SH-SY5Y (cell line): ENCODE measurements around the gene MAPK11.

Experiments used
- GATA2 ChIP-seq: IDR thresholded peaks from 2 replicates; pipeline ENCODE4 v1.6.1; 2011; ENCODE audit warnings: mild to moderate bottlenecking, low read depth, low read length
- GATA3 ChIP-seq: IDR thresholded peaks from 2 replicates; pipeline ENCODE4 v1.6.1; 2011; ENCODE audit warnings: low read depth, mild to moderate bottlenecking, low read length, moderate library complexity

GRCh38 chr22:50251477-50252081, 18.6 kb downstream of the MAPK11 start:
- TF ChIP-seq GATA2 = no peak
- TF ChIP-seq GATA3 = no peak
